Epithelial cell of proximal tubule (primary cell): Measurements from ENCODE around the gene CBLC. TPM values are rescaled to one million over a fixed set of nuclear protein-coding genes. Genes with fewer than 3 reads are reported as not detected.

Source experiments
- DNase-seq: peaks from one replicate; pipeline ENCODE4 v3.0.0-alpha.2; 2011; ENCODE audit warnings: low read depth
- H3K4me3 ChIP-seq: 2 replicates; pipeline ENCODE4 v1.5.1; 2011; ENCODE audit warnings: low read depth, mild to moderate bottlenecking, low read length
- total RNA-seq: library from RNA; depleted of rRNA; stranded (reverse); fragments of >200 nt; gene quantifications from 2 replicates; pipeline ENCODE4 v1.2.3, GENCODE V29; 2015
- TF ChIP-seq, protein P1 (sequence below): conservative IDR thresholded peaks from 2 replicates; pipeline ENCODE4 v1.5.1; 2012; ENCODE audit warnings: low read depth, mild to moderate bottlenecking, low read length

Gene CBLC
- total RNA-seq, 1 donor from 2014 or later = 27.2 TPM

DNA sequence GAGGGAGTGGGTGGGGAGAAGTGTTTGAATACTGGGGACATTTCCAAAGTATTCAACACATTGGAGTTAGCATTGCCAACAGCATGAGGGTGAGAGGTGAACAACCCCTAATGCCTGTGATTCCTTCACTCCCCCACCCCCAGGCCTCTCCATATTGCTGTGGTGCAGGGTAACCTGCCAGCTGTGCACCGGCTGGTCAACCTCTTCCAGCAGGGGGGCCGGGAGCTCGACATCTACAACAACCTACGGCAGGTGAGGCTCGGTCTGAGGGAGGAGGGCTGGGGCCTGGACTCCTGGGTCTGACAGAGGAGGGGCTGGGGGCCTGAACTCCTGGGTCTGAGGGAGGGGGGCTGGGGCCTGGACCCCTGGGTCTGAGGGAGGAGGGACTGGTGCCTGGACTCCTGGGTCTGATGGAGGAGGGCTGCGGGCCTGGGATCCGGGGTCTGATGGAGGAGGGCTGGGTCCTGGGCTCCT is 21.6 kb upstream of the CBLC start:
- no peak for DNase-seq
- TF ChIP-seq, protein P1, sequence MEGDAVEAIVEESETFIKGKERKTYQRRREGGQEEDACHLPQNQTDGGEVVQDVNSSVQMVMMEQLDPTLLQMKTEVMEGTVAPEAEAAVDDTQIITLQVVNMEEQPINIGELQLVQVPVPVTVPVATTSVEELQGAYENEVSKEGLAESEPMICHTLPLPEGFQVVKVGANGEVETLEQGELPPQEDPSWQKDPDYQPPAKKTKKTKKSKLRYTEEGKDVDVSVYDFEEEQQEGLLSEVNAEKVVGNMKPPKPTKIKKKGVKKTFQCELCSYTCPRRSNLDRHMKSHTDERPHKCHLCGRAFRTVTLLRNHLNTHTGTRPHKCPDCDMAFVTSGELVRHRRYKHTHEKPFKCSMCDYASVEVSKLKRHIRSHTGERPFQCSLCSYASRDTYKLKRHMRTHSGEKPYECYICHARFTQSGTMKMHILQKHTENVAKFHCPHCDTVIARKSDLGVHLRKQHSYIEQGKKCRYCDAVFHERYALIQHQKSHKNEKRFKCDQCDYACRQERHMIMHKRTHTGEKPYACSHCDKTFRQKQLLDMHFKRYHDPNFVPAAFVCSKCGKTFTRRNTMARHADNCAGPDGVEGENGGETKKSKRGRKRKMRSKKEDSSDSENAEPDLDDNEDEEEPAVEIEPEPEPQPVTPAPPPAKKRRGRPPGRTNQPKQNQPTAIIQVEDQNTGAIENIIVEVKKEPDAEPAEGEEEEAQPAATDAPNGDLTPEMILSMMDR = no peak
- no peak overlapping the region for H3K4me3 ChIP-seq

DNA sequence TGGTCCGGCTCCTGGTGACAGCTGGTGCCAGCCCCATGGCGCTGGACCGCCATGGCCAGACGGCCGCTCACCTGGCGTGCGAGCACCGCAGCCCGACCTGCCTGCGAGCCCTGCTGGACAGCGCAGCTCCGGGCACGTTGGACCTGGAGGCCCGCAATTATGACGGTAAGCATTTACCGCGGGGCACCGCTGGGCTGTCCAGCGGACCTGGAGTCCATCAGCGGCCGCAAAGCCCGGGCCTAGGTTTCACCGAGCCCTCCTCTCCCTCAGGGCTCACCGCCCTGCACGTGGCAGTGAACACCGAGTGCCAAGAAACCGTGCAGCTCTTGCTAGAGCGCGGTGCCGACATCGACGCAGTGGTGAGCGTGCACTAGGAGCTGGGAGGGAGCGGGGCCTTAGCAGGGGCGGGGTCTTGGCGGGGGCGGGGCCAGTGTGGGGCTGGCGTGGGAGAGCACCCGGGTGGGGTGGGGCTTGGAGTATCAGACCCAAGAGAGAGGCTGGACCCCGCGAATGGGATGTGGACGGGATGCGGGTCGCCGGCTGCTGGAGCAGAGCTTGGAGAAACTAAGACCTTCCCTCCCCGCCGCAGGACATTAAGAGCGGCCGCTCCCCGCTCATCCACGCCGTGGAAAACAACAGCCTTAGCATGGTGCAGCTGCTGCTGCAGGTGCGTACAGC is 20.5 kb upstream of the CBLC start:
- TF ChIP-seq, protein P1 = no peak
- H3K4me3 ChIP-seq = no peak overlapping the region
- no peak for DNase-seq

DNA sequence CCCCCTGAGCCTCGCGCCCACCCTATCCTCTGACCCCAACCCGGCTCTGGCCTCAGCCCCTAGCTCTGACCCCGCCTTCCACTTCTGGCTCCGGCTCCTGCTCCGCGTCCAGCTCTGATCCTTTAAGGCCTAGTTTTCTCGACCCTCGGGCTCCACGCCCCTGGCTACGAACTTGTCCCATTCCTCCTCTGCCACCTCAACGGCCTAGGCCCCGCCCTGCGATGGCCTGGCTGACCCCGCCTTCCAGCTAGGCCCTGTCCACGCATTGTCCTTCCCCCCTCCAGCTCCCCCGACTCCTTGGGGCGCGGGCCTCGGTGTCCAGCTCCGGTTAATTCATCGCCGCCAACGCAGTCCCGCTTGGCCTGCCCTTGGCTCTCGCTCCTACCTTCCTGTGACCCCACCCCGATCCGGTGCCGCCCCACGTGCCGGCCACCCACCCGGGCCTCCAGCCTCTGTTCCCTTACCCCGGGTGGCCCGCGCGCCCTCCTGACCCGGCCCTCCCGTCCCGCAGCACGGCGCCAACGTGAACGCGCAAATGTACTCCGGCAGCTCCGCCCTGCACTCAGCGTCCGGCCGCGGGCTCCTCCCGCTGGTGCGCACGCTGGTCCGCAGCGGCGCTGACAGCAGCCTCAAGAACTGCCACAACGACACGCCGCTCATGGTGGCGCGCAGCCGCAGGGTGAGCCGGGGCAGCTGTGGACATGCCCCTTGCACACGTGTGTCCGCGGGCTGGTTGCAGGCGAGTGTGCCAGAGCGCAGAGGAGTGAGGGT is 19.8 kb upstream of the CBLC start:
- no peak for DNase-seq
- no peak overlapping the region for H3K4me3 ChIP-seq
- TF ChIP-seq, protein P1 = no peak

DNA sequence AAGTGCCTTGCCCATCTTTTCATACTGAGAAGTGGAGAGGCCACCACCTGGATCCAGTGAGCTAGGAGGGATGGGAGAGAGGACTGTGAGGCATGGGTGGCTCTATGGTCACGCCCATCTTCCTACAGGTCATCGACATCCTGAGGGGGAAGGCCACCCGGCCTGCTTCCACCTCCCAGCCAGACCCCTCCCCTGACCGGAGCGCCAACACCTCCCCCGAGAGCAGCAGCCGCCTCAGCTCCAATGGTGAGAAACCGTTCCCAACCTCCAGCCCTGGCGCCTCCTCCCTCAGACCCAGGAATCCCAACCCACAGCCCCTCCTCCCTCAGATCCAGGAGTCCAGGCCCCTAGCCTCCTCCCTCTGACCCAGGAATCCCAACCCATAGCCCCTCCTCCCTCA is 19.1 kb upstream of the CBLC start:
- no peak overlapping the region for H3K4me3 ChIP-seq
- no peak for DNase-seq
- TF ChIP-seq, protein P1 = no peak

DNA sequence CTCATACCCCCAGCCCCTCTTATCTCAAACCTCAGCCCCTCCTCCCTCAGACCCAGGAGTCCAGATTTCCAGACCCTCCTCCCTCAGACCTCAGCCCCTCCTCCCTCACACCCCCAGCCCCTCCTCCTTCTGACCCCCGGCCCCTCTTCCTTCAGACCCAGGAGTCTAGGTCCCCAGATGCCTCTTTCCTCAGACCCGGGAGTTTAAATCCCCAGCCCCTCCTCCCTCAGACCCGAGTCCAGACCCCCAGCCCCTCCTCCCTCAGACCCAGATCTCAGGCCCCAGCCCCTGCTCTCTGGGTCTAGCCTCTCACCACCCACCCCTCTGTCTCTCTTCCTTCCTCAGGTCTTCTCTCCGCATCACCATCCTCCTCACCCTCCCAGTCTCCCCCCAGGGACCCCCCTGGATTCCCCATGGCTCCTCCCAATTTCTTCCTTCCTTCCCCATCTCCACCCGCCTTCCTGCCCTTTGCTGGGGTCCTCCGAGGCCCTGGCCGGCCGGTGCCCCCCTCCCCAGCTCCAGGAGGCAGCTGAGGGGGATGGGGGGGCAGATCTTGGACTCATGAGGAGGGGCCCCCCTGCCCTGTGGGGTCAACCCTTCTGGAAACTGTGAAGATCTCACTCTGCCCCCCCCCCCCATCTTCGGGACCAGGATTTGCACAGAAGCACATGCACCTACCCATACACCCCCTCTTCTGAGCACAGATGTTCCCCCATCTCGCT is 18.4 kb upstream of the CBLC start:
- DNase-seq = no peak
- H3K4me3 ChIP-seq = no peak overlapping the region
- TF ChIP-seq, protein P1 = no peak

DNA sequence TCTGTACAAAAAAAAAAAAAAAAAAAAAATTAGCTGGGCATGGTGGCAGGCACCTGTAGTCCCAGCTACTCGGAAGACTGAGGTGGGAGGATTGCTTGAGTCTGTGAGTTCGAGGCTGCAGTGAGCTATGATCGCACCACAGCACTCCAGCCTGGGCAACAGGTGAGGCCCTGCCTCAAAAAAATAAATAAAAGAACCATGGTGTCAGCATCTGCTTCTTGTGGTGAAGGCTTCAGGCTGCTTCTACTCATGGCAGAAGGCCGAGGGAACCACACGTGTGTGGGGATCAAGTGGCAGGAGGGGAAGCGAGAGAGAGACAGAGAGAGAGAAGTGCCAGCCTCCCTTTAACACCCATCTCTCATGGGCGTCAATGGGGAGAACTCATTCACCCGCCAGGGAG is 15.7 kb upstream of the CBLC start:
- DNase-seq = no peak
- TF ChIP-seq, protein P1 = no peak
- H3K4me3 ChIP-seq = no peak overlapping the region
